BE2C (cell line): ENCODE results near the gene STARD13.

Source experiments
- DNase-seq: peaks from one replicate; pipeline ENCODE4 v3.0.0-alpha.2; 2020
- H3K27me3 ChIP-seq: fragments of 250-450 bp; sonication (Bioruptor Pico); 2 replicates; pipeline ENCODE4 v1.5.1; 2020; ENCODE audit warnings: mild to moderate bottlenecking
- H3K36me3 ChIP-seq: fragments of 250-450 bp; sonication (Bioruptor Pico); 2 replicates; pipeline ENCODE4 v1.5.1; 2020; ENCODE audit warnings: mild to moderate bottlenecking
- H3K4me1 ChIP-seq: fragments of 250-450 bp; sonication (Bioruptor Pico); 2 replicates; pipeline ENCODE4 v1.5.1; 2020
- H3K4me3 ChIP-seq: 2 replicates; pipeline ENCODE4 v1.5.1; 2011; ENCODE audit warnings: low read depth, low read length
- H3K9me3 ChIP-seq: fragments of 250-450 bp; sonication (Bioruptor Pico); 2 replicates; pipeline ENCODE4 v1.5.1; 2020
- TF ChIP-seq, protein P1 (sequence below): IDR thresholded peaks from 2 replicates; pipeline ENCODE4 v1.5.1; 2012; ENCODE audit warnings: mild to moderate bottlenecking, low read depth, low read length

The STARD13 gene

DNA sequence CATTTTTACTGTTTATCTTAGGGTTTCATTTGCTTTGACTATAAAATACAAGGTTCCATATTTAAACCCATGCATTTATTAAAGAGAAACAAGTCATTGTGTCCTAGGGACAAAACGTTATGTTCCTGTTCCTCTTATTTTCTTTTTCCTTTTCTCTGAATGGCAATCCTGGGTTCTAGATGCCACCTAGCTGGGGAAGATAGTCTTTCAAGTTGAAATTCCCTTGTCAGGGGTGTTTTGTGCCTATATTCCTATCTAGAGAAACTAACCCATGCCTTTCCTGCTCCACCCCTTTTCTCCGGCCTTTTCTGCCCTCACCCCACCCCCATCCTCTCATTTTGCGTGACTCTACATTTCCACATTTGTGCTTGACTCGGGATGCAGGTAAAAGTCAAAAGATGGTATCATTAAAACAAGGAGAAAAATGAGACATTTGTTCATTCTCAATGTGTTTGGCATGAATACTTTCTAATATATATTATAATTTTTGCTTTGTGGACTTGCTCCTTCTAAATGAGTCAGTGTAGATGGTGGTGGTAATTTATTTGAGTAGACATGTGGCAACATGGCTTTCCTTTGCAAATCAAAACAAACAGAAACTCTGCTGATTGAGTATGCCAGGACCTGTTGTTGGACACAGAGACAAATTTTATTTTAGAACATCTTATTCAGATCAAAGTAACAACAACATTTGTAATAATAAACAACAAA is 26.8 kb upstream of the STARD13 start:
- no peak for DNase-seq
- Histone ChIP-seq H3K27me3 (no peaks in the 10 kb centered on the region), H3K36me3 (no peaks in the 10 kb centered on the region), H3K9me3 (no peaks in the 10 kb centered on the region), H3K4me1 (no peaks in the 10 kb centered on the region), H3K4me3 (no peak overlapping the region)
- TF ChIP-seq, protein P1, sequence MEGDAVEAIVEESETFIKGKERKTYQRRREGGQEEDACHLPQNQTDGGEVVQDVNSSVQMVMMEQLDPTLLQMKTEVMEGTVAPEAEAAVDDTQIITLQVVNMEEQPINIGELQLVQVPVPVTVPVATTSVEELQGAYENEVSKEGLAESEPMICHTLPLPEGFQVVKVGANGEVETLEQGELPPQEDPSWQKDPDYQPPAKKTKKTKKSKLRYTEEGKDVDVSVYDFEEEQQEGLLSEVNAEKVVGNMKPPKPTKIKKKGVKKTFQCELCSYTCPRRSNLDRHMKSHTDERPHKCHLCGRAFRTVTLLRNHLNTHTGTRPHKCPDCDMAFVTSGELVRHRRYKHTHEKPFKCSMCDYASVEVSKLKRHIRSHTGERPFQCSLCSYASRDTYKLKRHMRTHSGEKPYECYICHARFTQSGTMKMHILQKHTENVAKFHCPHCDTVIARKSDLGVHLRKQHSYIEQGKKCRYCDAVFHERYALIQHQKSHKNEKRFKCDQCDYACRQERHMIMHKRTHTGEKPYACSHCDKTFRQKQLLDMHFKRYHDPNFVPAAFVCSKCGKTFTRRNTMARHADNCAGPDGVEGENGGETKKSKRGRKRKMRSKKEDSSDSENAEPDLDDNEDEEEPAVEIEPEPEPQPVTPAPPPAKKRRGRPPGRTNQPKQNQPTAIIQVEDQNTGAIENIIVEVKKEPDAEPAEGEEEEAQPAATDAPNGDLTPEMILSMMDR: peak; percentile 32; the same call in 1 of the 2 replicates

DNA sequence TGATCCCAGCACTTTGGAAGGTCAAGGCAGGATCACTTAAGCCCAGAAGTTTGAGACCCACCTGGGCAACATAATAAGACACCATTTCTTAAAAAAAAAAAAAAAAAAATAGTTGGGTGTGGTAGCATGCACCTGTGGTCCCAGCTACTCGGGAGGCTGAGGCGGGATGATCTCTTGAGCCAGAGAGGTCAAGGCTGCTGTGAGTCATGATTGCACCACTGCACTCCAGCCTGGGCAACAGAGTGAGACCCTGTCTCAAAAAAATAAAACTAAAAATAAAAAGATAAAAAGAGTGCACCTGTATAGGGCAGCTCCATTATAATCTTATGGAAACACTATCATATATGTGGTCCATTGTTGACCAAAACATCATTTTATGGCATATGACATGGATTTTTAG is 25.5 kb upstream of the STARD13 start:
- Histone ChIP-seq H3K27me3 (no peaks in the 10 kb centered on the region), H3K9me3 (no peaks in the 10 kb centered on the region), H3K4me3 (no peak overlapping the region), H3K36me3 (no peaks in the 10 kb centered on the region), H3K4me1 (no peaks in the 10 kb centered on the region)
- no peak for DNase-seq
- TF ChIP-seq, protein P1: no peak

DNA sequence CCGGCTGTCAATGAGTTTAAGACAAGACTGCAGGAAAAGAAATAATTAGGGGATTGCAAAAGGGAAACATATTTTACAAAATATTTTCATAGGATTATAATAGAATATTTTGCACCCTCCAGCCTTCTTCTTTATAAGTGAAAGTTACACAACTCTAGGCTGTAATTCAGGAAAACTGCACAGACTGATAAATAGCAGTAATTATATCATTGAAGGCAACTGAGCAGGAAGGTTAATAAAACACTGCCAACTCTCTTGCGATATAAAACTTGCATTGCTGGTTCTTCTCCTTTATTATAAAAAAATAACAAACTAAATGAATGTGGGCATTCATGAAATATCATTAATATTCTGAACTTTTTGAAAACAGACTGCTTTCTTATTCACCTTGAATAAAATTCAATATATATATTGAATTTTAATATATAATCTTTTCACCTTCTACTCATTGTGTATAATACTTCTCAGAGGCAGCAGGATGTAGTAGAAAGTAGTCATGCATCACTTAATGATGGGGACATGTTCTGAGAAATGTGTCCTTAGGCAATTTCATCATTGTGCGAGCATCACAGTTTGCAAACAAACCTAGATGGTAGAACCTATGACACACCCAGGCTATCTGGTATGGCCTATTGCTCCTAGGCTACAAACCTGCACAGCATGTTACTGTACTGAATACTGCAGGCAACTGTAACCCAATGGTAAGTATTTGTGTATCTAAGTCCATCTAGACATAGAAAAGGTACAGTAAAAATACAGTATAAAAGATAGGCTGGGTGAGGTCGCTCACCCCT is 24.9 kb upstream of the STARD13 start:
- no peaks in the 10 kb centered on the region for H3K4me1 ChIP-seq
- no peaks in the 10 kb centered on the region for H3K36me3 ChIP-seq
- TF ChIP-seq, protein P1: no peak

DNA sequence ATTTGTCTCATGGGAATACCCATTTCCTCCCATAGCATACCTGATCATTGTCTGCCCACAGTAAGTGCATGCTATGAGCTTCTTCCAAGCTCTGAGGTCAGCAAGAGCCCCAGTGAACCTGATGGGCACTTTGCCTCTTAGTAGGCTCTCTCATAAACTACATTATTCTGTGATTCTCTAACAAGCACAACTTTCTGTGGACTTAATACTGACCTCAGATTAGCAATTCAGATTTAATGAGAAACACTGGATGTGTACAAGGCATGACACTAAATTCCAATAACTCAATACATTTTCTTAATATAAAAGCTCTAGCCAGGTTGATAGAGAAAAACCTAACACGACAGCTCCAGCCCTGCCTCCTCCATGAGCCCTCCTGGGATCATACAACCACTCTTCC is 23.3 kb upstream of the STARD13 start:
- Histone ChIP-seq H3K9me3 (no peaks in the 10 kb centered on the region), H3K27me3 (no peaks in the 10 kb centered on the region), H3K36me3 (no peaks in the 10 kb centered on the region), H3K4me3 (no peak overlapping the region), H3K4me1 (no peaks in the 10 kb centered on the region)
- no peak for DNase-seq
- TF ChIP-seq, protein P1: no peak

More for the DNA sequence above, 24.9 kb upstream of the STARD13 start:
- Histone ChIP-seq H3K4me3 (no peak overlapping the region), H3K27me3 (no peaks in the 10 kb centered on the region), H3K9me3 (no peaks in the 10 kb centered on the region)
- DNase-seq: no peak

DNA sequence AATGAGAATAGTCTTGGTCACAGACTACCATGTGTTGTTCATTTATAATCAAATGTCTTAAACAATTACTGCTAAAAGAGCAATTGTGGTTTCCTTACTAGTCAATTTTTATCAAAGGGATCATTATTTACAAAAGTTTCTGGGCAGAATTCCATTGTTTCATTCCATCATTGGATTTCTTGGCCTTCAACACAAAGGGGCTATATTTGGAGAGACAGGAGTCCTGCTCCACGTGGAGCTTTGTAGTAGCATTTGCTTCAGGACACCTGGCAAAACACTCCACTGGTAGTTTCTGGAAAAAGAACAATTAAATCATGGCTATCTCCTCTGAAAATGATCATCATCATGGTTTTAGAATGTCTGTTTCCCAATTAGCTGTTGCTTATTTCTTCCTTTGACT is 22.3 kb upstream of the STARD13 start:
- no peaks in the 10 kb centered on the region for H3K9me3 ChIP-seq
- H3K4me3 ChIP-seq: no peak overlapping the region
- no peaks in the 10 kb centered on the region for H3K27me3 ChIP-seq
- TF ChIP-seq, protein P1: no peak
- H3K36me3 ChIP-seq: no peaks in the 10 kb centered on the region
- no peaks in the 10 kb centered on the region for H3K4me1 ChIP-seq
- DNase-seq: no peak
